OCI-LY7 (cell line): ENCODE measurements around the gene ANO8.

ENCODE experiments used
- CTCF ChIP-seq: fragments of 200-600 bp; sonication (generic); conservative IDR thresholded peaks from 2 replicates; pipeline ENCODE4 v1.5.1; 2014; ENCODE audit warnings: mild to moderate bottlenecking, antibody characterized with exemption, low read length, moderate library complexity, mixed read lengths
- EZH2phosphoT487 ChIP-seq: fragments of 200-600 bp; sonication (generic); IDR thresholded peaks from 2 replicates; pipeline ENCODE4 v1.6.1; 2018; ENCODE audit warnings: low read depth, borderline replicate concordance, mild to moderate bottlenecking, mixed run types, antibody characterized with exemption, low read length, moderate library complexity, mixed read lengths

GRCh38 chr19:17351815-17352435 is 17.3 kb upstream of the ANO8 start:
- TF ChIP-seq EZH2phosphoT487 (no peak), CTCF (no peak)
